Measurements from ENCODE around the gene SERPINA4. TPM values are rescaled to one million over a fixed set of nuclear protein-coding genes. Genes with fewer than 3 reads are reported as not detected.
A peak's percentile ranks its signal among the peaks of the same experiment; 100 is the strongest.

SERPINA4 gene
- total and polyA plus RNA-seq, 2 experiments from 2014 or later: not detected

- H3K4me1 ChIP-seq (ENCODE audit: insufficient read depth): peaks cover 7% of the 10 kb centered on the region; the same call in 1 of the 2 replicates
- H3F3A ChIP-seq (replicated peaks; ENCODE audit: low read depth): no peaks in the 10 kb centered on the region
- Mint-ChIP-seq H3K36me3 (ENCODE audit: low read depth) (no peaks in the 10 kb centered on the region), H3K4me1 (peaks cover 19% of the 10 kb centered on the region), H3K27ac (no peak overlapping the region), H3K27me3 (ENCODE audit: insufficient read depth, low read depth, poor library complexity) (peaks cover 5% of the 10 kb centered on the region), H3K9me3 (no peaks in the 10 kb centered on the region), H3K4me3 (no peak overlapping the region)
- no peaks in the 10 kb centered on the region for H3K79me2 ChIP-seq (replicated peaks; ENCODE audit: insufficient read depth)
- H3K27me3 ChIP-seq (ENCODE audit: insufficient read depth): no peaks in the 10 kb centered on the region
- ATAC-seq (peak; percentile 15; the same call in 1 of the 3 replicates), DNase-seq (ENCODE audit: low spot score) (no peak)
- no peak overlapping the region for H3K4me2 ChIP-seq
- no peak overlapping the region for H3K4me3 ChIP-seq
- 0 out of 2 replicates have a peak, but pooled peaks cover 6% of the 10 kb centered on the region for H3K9me2 ChIP-seq (ENCODE audit: insufficient read depth)
- peak overlapping the region; percentile 47; the same call in 1 of the 2 replicates for H2AFZ ChIP-seq
- TF ChIP-seq EZH2phosphoT487 (IDR thresholded peaks at IDR 0.05; ENCODE audit: unreplicated experiment): no peak
- TF ChIP-seq, protein P1, sequence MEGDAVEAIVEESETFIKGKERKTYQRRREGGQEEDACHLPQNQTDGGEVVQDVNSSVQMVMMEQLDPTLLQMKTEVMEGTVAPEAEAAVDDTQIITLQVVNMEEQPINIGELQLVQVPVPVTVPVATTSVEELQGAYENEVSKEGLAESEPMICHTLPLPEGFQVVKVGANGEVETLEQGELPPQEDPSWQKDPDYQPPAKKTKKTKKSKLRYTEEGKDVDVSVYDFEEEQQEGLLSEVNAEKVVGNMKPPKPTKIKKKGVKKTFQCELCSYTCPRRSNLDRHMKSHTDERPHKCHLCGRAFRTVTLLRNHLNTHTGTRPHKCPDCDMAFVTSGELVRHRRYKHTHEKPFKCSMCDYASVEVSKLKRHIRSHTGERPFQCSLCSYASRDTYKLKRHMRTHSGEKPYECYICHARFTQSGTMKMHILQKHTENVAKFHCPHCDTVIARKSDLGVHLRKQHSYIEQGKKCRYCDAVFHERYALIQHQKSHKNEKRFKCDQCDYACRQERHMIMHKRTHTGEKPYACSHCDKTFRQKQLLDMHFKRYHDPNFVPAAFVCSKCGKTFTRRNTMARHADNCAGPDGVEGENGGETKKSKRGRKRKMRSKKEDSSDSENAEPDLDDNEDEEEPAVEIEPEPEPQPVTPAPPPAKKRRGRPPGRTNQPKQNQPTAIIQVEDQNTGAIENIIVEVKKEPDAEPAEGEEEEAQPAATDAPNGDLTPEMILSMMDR (conservative IDR thresholded peaks at IDR 0.05; ENCODE audit: low read depth in 2 of 2): peak in 1 of 2 experiments; percentile 16; a peak in 1 of 4 replicates
- TF ChIP-seq, protein P2, sequence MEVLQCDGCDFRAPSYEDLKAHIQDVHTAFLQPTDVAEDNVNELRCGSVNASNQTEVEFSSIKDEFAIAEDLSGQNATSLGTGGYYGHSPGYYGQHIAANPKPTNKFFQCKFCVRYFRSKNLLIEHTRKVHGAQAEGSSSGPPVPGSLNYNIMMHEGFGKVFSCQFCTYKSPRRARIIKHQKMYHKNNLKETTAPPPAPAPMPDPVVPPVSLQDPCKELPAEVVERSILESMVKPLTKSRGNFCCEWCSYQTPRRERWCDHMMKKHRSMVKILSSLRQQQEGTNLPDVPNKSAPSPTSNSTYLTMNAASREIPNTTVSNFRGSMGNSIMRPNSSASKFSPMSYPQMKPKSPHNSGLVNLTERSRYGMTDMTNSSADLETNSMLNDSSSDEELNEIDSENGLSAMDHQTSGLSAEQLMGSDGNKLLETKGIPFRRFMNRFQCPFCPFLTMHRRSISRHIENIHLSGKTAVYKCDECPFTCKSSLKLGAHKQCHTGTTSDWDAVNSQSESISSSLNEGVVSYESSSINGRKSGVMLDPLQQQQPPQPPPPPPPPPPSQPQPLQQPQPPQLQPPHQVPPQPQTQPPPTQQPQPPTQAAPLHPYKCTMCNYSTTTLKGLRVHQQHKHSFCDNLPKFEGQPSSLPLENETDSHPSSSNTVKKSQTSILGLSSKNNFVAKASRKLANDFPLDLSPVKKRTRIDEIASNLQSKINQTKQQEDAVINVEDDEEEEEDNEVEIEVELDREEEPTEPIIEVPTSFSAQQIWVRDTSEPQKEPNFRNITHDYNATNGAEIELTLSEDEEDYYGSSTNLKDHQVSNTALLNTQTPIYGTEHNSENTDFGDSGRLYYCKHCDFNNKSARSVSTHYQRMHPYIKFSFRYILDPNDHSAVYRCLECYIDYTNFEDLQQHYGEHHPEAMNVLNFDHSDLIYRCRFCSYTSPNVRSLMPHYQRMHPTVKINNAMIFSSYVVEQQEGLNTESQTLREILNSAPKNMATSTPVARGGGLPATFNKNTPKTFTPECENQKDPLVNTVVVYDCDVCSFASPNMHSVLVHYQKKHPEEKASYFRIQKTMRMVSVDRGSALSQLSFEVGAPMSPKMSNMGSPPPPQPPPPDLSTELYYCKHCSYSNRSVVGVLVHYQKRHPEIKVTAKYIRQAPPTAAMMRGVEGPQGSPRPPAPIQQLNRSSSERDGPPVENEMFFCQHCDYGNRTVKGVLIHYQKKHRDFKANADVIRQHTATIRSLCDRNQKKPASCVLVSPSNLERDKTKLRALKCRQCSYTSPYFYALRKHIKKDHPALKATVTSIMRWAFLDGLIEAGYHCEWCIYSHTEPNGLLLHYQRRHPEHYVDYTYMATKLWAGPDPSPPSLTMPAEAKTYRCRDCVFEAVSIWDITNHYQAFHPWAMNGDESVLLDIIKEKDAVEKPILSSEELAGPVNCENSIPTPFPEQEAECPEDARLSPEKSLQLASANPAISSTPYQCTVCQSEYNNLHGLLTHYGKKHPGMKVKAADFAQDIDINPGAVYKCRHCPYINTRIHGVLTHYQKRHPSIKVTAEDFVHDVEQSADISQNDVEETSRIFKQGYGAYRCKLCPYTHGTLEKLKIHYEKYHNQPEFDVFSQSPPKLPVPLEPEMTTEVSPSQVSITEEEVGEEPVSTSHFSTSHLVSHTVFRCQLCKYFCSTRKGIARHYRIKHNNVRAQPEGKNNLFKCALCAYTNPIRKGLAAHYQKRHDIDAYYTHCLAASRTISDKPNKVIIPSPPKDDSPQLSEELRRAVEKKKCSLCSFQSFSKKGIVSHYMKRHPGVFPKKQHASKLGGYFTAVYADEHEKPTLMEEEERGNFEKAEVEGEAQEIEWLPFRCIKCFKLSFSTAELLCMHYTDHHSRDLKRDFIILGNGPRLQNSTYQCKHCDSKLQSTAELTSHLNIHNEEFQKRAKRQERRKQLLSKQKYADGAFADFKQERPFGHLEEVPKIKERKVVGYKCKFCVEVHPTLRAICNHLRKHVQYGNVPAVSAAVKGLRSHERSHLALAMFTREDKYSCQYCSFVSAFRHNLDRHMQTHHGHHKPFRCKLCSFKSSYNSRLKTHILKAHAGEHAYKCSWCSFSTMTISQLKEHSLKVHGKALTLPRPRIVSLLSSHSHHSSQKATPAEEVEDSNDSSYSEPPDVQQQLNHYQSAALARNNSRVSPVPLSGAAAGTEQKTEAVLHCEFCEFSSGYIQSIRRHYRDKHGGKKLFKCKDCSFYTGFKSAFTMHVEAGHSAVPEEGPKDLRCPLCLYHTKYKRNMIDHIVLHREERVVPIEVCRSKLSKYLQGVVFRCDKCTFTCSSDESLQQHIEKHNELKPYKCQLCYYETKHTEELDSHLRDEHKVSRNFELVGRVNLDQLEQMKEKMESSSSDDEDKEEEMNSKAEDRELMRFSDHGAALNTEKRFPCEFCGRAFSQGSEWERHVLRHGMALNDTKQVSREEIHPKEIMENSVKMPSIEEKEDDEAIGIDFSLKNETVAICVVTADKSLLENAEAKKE (CRISPR knock-in tag; IDR thresholded peaks at IDR 0.05): no peak
- TF ChIP-seq, protein P3, sequence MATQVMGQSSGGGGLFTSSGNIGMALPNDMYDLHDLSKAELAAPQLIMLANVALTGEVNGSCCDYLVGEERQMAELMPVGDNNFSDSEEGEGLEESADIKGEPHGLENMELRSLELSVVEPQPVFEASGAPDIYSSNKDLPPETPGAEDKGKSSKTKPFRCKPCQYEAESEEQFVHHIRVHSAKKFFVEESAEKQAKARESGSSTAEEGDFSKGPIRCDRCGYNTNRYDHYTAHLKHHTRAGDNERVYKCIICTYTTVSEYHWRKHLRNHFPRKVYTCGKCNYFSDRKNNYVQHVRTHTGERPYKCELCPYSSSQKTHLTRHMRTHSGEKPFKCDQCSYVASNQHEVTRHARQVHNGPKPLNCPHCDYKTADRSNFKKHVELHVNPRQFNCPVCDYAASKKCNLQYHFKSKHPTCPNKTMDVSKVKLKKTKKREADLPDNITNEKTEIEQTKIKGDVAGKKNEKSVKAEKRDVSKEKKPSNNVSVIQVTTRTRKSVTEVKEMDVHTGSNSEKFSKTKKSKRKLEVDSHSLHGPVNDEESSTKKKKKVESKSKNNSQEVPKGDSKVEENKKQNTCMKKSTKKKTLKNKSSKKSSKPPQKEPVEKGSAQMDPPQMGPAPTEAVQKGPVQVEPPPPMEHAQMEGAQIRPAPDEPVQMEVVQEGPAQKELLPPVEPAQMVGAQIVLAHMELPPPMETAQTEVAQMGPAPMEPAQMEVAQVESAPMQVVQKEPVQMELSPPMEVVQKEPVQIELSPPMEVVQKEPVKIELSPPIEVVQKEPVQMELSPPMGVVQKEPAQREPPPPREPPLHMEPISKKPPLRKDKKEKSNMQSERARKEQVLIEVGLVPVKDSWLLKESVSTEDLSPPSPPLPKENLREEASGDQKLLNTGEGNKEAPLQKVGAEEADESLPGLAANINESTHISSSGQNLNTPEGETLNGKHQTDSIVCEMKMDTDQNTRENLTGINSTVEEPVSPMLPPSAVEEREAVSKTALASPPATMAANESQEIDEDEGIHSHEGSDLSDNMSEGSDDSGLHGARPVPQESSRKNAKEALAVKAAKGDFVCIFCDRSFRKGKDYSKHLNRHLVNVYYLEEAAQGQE (IDR thresholded peaks at IDR 0.05; ENCODE audit: unreplicated experiment): no peak
- TF ChIP-seq CREB1 (CRISPR knock-in tag; IDR thresholded peaks at IDR 0.05; ENCODE audit: low read depth): no peak
- TF ChIP-seq ZNF114 (CRISPR knock-in tag; IDR thresholded peaks at IDR 0.05): no peak
- no peak for TF ChIP-seq ETS1 (IDR thresholded peaks at IDR 0.05)
- TF ChIP-seq STAT1 (IDR thresholded peaks at IDR 0.05; ENCODE audit: unreplicated experiment): no peak
- no peak overlapping the region for H3K27ac ChIP-seq (ENCODE audit: low read depth)
- no peaks in the 10 kb centered on the region for H3K36me3 ChIP-seq (ENCODE audit: insufficient read depth)
- H4K20me1 ChIP-seq (replicated peaks; ENCODE audit: insufficient read depth): no peaks in the 10 kb centered on the region
Observed at GRCh38 chr14:94540031-94540794, 21.0 kb upstream of the SERPINA4 start.

Measured in GM23338 (cell line).